GM21825 (cell line): ENCODE data around the gene ETNPPL.

Source experiments
- ATAC-seq: cut with Tn5 transposase; IDR thresholded peaks from one replicate; pipeline ENCODE4 v1.9.1; 2021; ENCODE audit warnings: mild to moderate bottlenecking, moderate library complexity; ENCODE audit not compliant: unreplicated experiment

The ETNPPL gene

GRCh38 chr4:108762559-108763225 is at the start of gene ETNPPL:
ETNPPL (minus strand) TSS chr4:108763053; CDS start chr4:108762898, 155 bp downstream.
- ATAC-seq, result no peak

- ATAC-seq, result no peak
Observed at GRCh38 chr4:108811486-108811885, 48.6 kb upstream of the ETNPPL start.

- no peak for ATAC-seq
Observed at GRCh38 chr4:108810087-108810486, 47.2 kb upstream of the ETNPPL start.

GRCh38 chr4:108804648-108805273 is 41.9 kb upstream of the ETNPPL start:
- ATAC-seq, result no peak

- no peak for ATAC-seq
Observed at GRCh38 chr4:108799306-108799705, 36.5 kb upstream of the ETNPPL start.

GRCh38 chr4:108796173-108796572 is 33.3 kb upstream of the ETNPPL start:
- ATAC-seq, result no peak

- ATAC-seq, result no peak
Observed at GRCh38 chr4:108795733-108796132, 32.9 kb upstream of the ETNPPL start.

GRCh38 chr4:108794136-108794535 is 31.3 kb upstream of the ETNPPL start:
- ATAC-seq, result no peak

- no peak for ATAC-seq
Observed at GRCh38 chr4:108793415-108793814, 30.6 kb upstream of the ETNPPL start.

GRCh38 chr4:108788731-108789130 is 25.9 kb upstream of the ETNPPL start:
- ATAC-seq, result no peak

- no peak for ATAC-seq
Observed at GRCh38 chr4:108787724-108788123, 24.9 kb upstream of the ETNPPL start.

GRCh38 chr4:108787106-108787505 is 24.3 kb upstream of the ETNPPL start:
- ATAC-seq, result no peak

GRCh38 chr4:108786351-108786750 is 23.5 kb upstream of the ETNPPL start:
- no peak for ATAC-seq

- no peak for ATAC-seq
Observed at GRCh38 chr4:108783665-108784463, 21.0 kb upstream of the ETNPPL start.

GRCh38 chr4:108779958-108780357 is 17.1 kb upstream of the ETNPPL start:
- ATAC-seq, result no peak

- no peak for ATAC-seq
Observed at GRCh38 chr4:108777388-108777787, 14.5 kb upstream of the ETNPPL start.

GRCh38 chr4:108775921-108776320 is 13.1 kb upstream of the ETNPPL start:
- no peak for ATAC-seq

- no peak for ATAC-seq
Observed at GRCh38 chr4:108774809-108775530, 12.1 kb upstream of the ETNPPL start.

- ATAC-seq, result no peak
Observed at GRCh38 chr4:108772402-108772801, 9.5 kb upstream of the ETNPPL start.

GRCh38 chr4:108766058-108766457 is 3.2 kb upstream of the ETNPPL start:
- no peak for ATAC-seq

- ATAC-seq, result no peak
Observed at GRCh38 chr4:108763986-108764385, 1.1 kb upstream of the ETNPPL start.
